Activated T-helper 1 cell treated with Interleukin-2 at 50 U/mL for 16 hours (primary cell): ENCODE data around the gene PVR.
"Not testable (repeated sequence)": the region's sequence is repeated elsewhere in the genome, so short reads cannot be mapped to it uniquely, and the experiment has no call there.

Experiments used
- DNase-seq: peaks from one replicate; pipeline ENCODE4 v3.0.0-alpha.2; 2020; ENCODE audit warnings: low read depth

Gene PVR

DNA sequence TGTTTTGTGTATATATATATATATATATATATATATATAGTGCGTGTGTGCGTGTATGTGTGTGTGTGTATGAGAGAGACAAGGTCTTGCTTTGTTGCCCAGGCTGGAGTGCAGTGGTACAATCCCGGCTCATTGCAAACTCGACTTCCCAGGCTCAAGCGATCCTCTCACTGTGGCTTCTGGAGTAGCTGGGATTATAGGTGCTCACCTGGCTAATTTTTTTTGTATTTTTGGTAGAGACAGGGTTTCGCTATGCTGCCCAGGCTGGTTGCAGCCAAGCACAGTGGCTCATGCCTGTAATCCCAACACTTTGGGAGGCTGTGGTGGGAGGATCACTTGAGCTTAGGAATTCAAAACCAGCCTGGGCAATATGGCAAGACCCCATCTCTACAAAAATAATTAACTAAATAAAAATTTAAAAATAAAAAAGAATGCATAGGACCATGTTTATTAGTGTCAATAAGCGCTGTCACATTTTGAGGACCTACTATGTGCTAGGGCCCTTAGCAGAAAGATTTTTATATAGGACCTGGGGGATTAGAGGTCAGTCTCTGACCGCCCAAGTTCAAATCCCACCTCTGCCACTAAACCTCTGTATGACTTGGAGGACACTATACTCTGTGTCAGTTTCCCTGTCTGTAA is 1.8 kb downstream of the PVR start:
- no peak for DNase-seq

DNA sequence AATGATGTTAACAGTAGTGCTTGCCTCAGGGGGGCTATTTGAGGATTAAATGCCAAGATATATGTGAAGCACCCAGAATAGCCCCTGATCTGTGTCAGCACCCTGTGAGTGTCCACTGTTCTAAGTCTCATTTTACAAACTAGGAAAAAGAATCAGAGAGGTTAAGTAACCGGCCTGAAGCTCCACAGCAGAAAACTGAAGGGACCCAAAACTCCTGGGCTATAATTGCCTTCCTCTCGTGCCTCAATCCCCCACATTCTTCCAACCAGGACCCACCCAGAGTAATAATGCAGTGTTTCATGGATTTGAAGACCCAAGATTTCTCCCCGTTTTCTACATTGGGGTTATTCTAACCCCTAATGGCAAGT is 2.3 kb downstream of the PVR start:
- no peak for DNase-seq

DNA sequence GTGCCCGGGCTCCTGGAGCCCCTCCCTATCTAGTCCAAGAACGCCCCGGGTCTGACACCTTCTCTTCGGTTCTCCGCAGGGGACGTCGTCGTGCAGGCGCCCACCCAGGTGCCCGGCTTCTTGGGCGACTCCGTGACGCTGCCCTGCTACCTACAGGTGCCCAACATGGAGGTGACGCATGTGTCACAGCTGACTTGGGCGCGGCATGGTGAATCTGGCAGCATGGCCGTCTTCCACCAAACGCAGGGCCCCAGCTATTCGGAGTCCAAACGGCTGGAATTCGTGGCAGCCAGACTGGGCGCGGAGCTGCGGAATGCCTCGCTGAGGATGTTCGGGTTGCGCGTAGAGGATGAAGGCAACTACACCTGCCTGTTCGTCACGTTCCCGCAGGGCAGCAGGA is 3.4 kb downstream of the PVR start:
- no peak for DNase-seq

DNA sequence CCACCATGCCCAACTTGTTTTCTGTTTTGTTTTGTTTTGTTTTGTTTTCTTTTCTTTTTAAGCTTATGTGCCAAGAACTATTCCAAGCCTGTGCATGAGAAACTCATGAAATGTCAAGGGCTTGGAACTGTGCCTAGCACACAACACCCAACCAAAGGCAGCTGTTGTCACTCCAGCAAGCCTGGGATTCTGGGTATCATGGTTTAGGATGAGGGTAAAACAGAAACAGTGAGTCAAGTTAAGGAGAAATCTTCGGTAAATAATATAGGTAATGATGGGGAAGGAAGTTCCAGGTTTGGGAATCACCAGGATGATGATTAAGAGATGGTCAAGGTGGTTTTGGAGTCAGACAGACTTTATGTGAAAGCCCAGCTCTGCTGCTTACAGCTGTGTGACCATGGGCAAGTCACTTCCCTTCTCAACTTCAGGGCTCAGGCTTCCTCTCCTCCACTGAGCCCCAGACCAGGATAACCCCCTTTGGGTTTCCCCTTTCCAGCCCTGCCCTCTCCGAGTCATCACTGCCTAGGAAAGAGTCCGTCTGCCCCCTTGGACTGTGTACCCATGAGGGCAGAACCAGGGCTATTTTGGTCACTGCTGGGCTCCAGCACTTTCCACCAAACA is 5.0 kb downstream of the PVR start:
- no peak for DNase-seq

DNA sequence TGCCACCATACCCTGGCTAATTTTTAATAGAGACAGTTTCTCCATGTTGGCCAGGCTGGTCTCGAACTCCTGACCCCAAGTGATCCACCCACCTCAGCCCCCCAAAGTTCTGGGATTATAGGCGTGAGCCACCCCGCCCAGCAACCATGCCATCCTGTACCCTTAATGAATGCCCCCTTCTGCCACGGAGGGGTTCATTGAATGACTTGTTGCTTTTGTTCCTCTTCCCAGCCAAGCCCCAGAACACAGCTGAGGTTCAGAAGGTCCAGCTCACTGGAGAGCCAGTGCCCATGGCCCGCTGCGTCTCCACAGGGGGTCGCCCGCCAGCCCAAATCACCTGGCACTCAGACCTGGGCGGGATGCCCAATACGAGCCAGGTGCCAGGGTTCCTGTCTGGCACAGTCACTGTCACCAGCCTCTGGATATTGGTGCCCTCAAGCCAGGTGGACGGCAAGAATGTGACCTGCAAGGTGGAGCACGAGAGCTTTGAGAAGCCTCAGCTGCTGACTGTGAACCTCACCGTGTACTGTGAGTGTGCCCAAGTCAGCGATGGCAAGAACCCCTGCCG is 6.0 kb downstream of the PVR start:
- no peak for DNase-seq

DNA sequence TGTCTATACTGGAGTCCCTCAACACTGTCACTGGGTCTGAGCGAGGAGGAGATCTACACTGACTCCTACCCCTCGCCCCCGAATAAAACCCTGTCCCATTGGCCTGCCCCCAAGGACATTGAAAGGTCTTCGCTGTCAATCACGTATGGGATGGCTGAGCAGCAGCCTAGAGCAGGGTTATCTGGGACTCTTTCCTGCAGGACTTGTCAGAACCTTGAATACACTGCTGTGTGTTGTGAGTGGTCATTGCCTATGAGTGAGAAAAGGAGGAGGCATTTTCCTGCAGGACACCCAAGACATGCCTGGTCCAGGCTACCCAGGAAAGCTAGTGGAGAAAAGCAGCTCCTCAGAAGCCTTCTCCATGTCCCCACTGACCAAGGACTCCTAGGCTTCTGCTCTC is 9.6 kb downstream of the PVR start:
- no peak for DNase-seq

GRCh38 chr19:44653977-44654774 is 10.5 kb downstream of the PVR start:
- DNase-seq = peak; percentile 30

DNA sequence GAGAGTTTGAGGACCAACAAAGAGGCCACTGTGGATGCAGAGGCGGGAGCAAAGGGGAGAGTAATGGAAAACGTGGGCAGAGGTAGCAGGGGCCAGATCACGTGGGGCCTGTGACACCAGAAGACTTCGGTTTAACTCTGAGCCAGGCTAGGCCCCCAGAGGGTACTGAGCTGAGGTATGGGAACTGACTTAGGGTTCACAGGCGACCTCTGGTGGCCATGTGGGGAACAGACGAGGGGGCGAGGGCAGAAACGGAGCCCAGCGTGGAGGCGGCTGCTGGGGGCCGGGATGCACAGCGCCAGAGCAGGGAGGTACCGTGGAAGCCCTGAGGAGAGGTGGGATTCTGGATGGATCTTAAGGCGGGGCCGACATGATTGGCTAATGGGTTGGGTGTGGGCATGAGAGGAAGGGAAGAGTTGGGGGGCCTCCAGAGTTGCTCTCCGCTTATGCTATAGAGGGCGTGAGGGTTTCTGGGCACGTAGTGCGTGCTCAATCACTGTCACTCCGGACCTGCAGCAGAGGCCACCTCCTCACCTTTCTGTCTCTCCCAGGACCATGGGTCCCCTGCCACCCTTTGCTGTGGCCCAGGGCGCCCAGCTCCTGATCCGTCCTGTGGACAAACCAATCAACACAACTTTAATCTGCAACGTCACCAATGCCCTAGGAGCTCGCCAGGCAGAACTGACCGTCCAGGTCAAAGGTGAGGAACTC is 13.7 kb downstream of the PVR start:
- peak; percentile 23 for DNase-seq

GRCh38 chr19:44658069-44658733 is 14.5 kb downstream of the PVR start:
- DNase-seq = no peak

DNA sequence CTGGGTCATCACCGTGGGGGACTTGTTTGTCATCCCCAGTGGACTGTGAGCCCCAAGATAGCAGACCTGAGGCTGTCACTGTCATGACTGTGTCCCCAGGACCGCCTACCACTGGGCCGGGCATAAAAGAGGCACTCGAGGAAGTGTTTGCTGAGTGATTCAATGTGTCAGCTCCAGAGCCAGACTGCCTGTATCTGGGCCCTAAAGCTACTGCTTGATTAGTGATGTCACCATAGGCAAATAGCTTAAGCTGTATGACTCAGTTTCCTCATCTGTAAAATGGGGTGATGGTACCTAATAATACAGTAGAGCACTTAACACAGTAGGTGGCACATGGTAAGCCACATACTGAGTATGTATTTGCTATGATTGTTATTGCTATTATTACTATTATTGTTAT is 16.4 kb downstream of the PVR start:
- no peak for DNase-seq

DNA sequence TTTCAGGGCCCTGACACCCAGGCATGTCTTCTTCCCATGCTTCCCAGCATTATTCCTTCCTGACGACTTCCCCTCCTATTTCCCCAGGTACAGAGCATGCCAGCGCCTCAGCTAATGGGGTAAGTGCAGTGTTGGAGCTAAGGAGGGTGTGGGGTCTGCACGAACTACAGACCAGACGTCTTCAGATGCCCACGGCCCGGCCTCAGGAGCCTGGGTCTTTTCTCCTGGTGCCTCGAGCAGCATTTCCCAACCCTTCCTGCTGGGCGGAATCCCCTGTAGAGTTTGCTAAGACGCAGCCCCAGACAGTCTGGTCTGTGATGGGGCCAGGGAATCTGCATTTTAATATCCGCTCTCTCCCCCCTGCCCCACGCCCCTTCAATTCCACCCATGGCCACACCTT is 17.5 kb downstream of the PVR start:
- DNase-seq = no peak

GRCh38 chr19:44661904-44662303 is 18.2 kb downstream of the PVR start:
- DNase-seq = no peak

- no peak for DNase-seq
Observed at GRCh38 chr19:44662691-44663385, 19.1 kb downstream of the PVR start.

DNA sequence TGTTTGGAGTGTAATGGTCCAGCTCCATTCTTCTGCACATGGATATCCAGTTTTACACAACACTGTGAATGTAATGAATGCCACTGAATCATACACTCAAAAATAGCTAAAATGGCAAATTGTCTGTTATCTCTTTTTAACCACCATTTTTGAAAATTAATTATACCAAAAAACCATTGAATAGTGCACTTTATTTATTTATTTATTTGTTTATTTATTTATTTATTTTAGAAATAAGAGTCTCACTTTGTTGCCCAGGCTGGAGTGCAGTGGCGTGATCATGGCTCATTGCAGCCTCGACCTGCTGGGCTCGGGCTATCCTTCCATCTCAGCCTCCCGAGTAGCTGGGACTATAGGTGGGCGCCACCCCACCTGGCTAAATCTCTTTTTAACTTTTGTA is 20.3 kb downstream of the PVR start:
- no peak for DNase-seq

GRCh38 chr19:44664976-44665375 is 21.3 kb downstream of the PVR start:
- no peak for DNase-seq

DNA sequence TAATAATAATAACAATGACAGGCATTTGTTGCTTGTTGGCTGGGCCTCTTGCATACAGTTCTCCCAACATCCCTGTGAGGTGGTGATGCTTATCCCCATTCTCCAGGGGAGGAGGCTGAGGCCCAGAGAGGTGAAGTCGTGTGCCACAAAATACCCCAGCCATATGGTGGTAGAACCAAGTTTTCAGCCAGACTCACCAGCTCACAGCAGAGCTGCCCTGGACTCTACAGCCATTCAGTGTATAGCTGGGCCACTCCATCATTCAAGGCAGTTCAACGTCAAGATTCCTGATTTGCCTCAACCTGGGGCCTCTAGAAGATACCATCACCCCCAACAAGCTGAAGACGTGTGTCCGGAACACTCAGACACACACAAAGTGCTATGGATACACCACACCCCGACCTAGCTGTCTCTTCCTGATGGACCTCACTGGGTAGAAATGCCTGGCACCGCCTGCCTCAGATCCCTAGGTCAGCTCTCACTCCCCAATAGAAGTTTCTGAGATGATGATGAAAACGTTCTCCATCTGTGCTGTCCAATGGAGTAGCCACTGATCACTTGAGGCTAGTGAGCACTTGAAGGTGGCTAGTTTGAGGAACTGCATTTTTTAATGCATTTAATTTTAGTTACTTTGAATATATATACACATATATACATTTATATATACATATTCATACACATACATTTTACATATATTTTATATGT is 23.3 kb downstream of the PVR start:
- DNase-seq = no peak

- no peak for DNase-seq
Observed at GRCh38 chr19:44668985-44669764, 25.5 kb downstream of the PVR start.

GRCh38 chr19:44670027-44670426 is 26.3 kb downstream of the PVR start:
- not testable (repeated sequence) for DNase-seq

GRCh38 chr19:44671400-44671799 is 27.7 kb downstream of the PVR start, which contains the start of gene CEACAM19:
TSS of gene CEACAM19 (plus strand) at chr19:44671482. CDS start at chr19:44671932, 450 bp downstream.
- no peak for DNase-seq

DNA sequence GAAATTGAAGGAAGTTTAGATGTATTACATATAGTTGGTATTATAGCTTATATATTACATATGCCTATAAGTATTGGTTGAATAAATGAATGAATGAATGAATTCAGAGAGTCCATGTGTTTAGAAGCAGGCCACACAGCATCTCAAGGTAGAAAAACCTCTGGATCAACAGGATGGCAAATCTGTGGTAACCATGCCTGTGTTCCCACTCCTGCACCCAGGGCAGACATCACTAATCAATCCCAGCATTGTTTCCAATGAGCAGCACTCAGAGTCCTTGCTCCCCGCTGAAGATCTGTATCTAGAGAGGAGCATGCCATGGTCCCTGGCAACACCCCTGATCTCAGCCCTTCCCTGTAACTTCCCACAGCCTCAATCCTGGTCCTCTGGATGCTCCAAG is 28.5 kb downstream of the PVR start:
- DNase-seq = no peak
